ENCODE measurements around the gene PRKAA1.
A peak's percentile ranks its signal among the peaks of the same experiment; 100 is the strongest.

DNA sequence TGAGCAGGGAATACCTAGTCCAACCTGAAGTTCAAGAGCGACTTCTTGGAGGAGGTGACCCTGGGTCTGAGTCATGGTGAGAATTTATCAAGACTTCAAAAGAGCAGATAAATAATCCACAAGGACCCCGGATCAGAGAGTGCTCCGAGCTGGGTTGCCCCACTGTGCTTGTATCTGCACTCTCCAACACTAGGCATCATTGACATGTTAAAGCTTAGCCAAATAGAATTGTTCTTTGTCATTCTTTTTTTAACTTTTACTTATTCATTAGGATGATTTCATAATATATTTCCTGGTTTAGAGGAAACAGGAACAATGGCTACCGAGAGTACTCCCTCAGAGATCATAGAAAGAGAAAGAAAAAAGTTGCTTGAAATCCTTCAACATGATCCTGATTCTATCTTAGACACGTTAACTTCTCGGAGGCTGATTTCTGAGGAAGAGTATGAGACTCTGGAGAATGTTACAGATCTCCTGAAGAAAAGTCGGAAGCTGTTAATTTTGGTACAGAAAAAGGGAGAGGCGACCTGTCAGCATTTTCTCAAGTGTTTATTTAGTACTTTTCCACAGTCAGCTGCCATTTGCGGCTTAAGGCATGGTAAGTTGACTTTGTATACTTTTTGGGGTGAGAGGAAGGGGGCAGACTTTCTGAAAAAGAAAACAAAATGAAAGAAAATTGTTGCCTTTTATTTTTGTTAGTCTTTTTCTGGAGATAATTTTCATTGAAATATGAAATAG lies 43.1 kb upstream of the PRKAA1 start, which contains the start of gene CARD6:
- TF ChIP-seq ZNF830 (tag by site-specific recombination; IDR thresholded peaks at IDR 0.05; ENCODE audit: low read depth), result no peak
- TF ChIP-seq, protein P1, sequence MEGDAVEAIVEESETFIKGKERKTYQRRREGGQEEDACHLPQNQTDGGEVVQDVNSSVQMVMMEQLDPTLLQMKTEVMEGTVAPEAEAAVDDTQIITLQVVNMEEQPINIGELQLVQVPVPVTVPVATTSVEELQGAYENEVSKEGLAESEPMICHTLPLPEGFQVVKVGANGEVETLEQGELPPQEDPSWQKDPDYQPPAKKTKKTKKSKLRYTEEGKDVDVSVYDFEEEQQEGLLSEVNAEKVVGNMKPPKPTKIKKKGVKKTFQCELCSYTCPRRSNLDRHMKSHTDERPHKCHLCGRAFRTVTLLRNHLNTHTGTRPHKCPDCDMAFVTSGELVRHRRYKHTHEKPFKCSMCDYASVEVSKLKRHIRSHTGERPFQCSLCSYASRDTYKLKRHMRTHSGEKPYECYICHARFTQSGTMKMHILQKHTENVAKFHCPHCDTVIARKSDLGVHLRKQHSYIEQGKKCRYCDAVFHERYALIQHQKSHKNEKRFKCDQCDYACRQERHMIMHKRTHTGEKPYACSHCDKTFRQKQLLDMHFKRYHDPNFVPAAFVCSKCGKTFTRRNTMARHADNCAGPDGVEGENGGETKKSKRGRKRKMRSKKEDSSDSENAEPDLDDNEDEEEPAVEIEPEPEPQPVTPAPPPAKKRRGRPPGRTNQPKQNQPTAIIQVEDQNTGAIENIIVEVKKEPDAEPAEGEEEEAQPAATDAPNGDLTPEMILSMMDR (tag by site-specific recombination; IDR thresholded peaks at IDR 0.05), result 0 out of 2 replicates have a peak, but pooled peaks have one; percentile 11
- TF ChIP-seq ZBTB21 (tag by site-specific recombination; IDR thresholded peaks at IDR 0.05), result no peak
- no peak for TF ChIP-seq BCL11A (tag by site-specific recombination; IDR thresholded peaks at IDR 0.05; ENCODE audit: low read depth)
- TF ChIP-seq, protein P2, sequence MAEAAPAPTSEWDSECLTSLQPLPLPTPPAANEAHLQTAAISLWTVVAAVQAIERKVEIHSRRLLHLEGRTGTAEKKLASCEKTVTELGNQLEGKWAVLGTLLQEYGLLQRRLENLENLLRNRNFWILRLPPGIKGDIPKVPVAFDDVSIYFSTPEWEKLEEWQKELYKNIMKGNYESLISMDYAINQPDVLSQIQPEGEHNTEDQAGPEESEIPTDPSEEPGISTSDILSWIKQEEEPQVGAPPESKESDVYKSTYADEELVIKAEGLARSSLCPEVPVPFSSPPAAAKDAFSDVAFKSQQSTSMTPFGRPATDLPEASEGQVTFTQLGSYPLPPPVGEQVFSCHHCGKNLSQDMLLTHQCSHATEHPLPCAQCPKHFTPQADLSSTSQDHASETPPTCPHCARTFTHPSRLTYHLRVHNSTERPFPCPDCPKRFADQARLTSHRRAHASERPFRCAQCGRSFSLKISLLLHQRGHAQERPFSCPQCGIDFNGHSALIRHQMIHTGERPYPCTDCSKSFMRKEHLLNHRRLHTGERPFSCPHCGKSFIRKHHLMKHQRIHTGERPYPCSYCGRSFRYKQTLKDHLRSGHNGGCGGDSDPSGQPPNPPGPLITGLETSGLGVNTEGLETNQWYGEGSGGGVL (tag by site-specific recombination; IDR thresholded peaks at IDR 0.05), result no peak
- no peak for TF ChIP-seq SP2 (tag by site-specific recombination; IDR thresholded peaks at IDR 0.05)
- TF ChIP-seq, protein P3, sequence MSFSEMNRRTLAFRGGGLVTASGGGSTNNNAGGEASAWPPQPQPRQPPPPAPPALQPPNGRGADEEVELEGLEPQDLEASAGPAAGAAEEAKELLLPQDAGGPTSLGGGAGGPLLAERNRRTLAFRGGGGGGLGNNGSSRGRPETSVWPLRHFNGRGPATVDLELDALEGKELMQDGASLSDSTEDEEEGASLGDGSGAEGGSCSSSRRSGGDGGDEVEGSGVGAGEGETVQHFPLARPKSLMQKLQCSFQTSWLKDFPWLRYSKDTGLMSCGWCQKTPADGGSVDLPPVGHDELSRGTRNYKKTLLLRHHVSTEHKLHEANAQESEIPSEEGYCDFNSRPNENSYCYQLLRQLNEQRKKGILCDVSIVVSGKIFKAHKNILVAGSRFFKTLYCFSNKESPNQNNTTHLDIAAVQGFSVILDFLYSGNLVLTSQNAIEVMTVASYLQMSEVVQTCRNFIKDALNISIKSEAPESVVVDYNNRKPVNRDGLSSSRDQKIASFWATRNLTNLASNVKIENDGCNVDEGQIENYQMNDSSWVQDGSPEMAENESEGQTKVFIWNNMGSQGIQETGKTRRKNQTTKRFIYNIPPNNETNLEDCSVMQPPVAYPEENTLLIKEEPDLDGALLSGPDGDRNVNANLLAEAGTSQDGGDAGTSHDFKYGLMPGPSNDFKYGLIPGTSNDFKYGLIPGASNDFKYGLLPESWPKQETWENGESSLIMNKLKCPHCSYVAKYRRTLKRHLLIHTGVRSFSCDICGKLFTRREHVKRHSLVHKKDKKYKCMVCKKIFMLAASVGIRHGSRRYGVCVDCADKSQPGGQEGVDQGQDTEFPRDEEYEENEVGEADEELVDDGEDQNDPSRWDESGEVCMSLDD (tag by site-specific recombination; IDR thresholded peaks at IDR 0.05), result no peak
- no peak for TF ChIP-seq ZFP41 (tag by site-specific recombination; IDR thresholded peaks at IDR 0.05; ENCODE audit: borderline replicate concordance)
- TF ChIP-seq, protein P4, sequence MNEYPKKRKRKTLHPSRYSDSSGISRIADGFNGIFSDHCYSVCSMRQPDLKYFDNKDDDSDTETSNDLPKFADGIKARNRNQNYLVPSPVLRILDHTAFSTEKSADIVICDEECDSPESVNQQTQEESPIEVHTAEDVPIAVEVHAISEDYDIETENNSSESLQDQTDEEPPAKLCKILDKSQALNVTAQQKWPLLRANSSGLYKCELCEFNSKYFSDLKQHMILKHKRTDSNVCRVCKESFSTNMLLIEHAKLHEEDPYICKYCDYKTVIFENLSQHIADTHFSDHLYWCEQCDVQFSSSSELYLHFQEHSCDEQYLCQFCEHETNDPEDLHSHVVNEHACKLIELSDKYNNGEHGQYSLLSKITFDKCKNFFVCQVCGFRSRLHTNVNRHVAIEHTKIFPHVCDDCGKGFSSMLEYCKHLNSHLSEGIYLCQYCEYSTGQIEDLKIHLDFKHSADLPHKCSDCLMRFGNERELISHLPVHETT (tag by site-specific recombination; IDR thresholded peaks at IDR 0.05), result no peak
- TF ChIP-seq ZNF175 (tag by site-specific recombination; IDR thresholded peaks at IDR 0.05), result no peak
- TF ChIP-seq ZNF658 (tag by site-specific recombination; IDR thresholded peaks at IDR 0.05), result no peak
- TF ChIP-seq, protein P5, sequence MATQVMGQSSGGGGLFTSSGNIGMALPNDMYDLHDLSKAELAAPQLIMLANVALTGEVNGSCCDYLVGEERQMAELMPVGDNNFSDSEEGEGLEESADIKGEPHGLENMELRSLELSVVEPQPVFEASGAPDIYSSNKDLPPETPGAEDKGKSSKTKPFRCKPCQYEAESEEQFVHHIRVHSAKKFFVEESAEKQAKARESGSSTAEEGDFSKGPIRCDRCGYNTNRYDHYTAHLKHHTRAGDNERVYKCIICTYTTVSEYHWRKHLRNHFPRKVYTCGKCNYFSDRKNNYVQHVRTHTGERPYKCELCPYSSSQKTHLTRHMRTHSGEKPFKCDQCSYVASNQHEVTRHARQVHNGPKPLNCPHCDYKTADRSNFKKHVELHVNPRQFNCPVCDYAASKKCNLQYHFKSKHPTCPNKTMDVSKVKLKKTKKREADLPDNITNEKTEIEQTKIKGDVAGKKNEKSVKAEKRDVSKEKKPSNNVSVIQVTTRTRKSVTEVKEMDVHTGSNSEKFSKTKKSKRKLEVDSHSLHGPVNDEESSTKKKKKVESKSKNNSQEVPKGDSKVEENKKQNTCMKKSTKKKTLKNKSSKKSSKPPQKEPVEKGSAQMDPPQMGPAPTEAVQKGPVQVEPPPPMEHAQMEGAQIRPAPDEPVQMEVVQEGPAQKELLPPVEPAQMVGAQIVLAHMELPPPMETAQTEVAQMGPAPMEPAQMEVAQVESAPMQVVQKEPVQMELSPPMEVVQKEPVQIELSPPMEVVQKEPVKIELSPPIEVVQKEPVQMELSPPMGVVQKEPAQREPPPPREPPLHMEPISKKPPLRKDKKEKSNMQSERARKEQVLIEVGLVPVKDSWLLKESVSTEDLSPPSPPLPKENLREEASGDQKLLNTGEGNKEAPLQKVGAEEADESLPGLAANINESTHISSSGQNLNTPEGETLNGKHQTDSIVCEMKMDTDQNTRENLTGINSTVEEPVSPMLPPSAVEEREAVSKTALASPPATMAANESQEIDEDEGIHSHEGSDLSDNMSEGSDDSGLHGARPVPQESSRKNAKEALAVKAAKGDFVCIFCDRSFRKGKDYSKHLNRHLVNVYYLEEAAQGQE (tag by site-specific recombination; IDR thresholded peaks at IDR 0.05), result no peak

Measured in HEK293 (cell line).